ENCODE data around the gene GADD45G.

GADD45G gene

DNA sequence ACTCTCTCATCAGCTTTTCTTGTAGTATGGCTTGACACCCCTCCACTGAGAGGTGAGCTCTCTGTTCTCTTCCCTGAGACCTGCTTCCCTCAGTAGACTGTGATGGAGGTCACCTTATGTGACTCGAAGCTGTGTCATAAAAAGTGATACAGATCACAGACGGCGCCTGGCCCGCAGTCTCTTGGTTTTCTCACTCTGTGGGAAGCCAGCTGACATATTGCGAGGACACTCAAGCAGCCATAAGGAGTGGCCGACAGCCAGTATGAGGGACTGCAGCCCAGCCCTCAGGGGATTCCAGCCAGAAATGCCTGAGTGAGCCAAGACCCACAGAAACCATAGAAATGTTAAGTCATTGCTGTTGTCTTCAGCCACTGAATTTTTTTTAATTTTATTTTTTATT, 38.0 kb downstream of the GADD45G start:
- H3K27ac ChIP-seq (ENCODE audit: low read depth, low read length), result no peak overlapping the region
- no peaks in the 10 kb centered on the region for H3K4me1 ChIP-seq (ENCODE audit: control insufficient read depth, insufficient read depth, low read length)
- H3K9ac ChIP-seq (ENCODE audit: low read depth, low read length), result no peak overlapping the region
- no peak overlapping the region for H3K4me3 ChIP-seq (ENCODE audit: low read depth, low read length)
- H3K36me3 ChIP-seq (ENCODE audit: control insufficient read depth, insufficient read depth, low read length), result no peaks in the 10 kb centered on the region
- no peaks in the 10 kb centered on the region for H3K27me3 ChIP-seq (ENCODE audit: control insufficient read depth, insufficient read depth, low read length)
- H3K9me3 ChIP-seq (ENCODE audit: control insufficient read depth, insufficient read depth, low read length), result no peaks in the 10 kb centered on the region

DNA sequence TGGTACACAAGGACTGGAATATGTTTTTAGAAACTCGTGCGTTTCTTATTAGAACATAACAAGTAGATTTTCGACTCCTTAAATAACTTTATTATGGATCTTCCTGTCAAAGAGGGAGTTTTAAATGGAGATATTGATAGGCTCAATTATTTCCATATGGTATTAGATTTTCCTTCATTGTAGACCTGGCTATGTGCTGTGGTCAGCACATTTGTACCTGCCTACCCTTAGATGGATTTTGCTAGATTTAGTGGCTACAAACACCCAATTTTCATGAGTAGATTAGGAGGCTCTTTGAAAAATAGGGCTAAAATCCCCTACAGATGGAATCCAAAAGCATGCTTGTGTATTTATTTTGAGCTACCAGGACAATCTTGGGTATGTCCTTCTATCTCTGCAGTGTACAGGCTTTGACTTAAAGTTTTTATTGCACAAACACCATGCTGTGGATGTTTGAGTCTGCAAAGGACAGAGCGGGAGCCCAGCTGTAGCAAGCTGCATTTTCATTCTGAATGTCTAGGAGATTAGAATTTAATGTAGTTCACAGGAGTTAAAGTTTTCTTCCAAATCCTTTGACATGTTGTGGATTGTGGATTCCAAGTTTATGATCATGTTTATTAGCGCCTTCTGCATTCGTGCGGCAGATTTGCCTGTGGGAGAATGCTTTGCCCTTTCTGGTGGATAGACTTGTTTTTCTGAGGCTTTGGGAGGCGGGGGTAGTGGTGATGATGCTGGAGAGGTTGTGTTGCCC, 41.6 kb downstream of the GADD45G start:
- Histone ChIP-seq H3K9ac (ENCODE audit: low read depth, low read length) (no peak overlapping the region), H3K27me3 (ENCODE audit: control insufficient read depth, insufficient read depth, low read length) (no peaks in the 10 kb centered on the region), H3K27ac (ENCODE audit: low read depth, low read length) (no peak overlapping the region), H3K4me1 (ENCODE audit: control insufficient read depth, insufficient read depth, low read length) (peaks cover 14% of the 10 kb centered on the region), H3K9me3 (ENCODE audit: control insufficient read depth, insufficient read depth, low read length) (no peaks in the 10 kb centered on the region), H3K4me3 (ENCODE audit: low read depth, low read length) (no peak overlapping the region), H3K36me3 (ENCODE audit: control insufficient read depth, insufficient read depth, low read length) (no peaks in the 10 kb centered on the region)

DNA sequence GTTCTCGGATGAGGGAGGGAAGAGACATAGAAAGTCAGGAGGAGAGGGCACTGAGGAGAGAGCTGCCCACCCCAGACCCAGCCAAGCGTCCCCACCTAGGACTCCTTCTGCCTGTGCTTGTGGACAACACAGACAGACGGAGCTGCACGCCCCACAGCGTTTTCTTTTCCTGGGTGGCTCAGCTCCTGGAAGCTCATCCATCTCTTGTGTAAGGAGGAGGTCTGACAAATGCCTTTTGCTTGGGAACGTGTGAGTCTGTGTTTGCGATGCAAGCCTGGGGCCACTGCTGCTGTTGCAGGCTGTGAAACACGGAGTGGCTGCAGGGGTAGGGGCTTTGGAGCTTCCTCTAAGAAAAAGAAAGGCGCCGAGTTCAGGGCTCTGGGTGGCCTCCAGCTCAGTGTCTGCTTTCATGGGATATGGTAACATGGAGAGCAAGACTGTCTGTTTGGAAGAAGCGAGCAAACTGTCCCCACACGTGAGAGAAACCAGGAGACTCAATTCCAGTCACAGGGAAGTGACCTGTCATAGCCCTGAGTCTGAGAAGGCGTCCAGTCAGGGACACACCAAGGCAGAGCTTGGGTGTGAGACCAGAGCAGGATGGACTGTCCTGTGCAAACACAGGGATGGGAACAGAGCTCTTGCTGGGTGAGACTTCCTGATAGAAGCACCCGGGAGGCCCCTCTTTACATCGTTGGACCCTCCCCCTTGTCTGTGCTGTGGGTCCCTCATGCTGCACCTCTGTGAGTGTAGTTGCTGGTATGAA, 42.7 kb downstream of the GADD45G start:
- Histone ChIP-seq H3K9me3 (ENCODE audit: control insufficient read depth, insufficient read depth, low read length) (no peaks in the 10 kb centered on the region), H3K27ac (ENCODE audit: low read depth, low read length) (no peak overlapping the region), H3K36me3 (ENCODE audit: control insufficient read depth, insufficient read depth, low read length) (no peaks in the 10 kb centered on the region), H3K9ac (ENCODE audit: low read depth, low read length) (no peak overlapping the region), H3K4me1 (ENCODE audit: control insufficient read depth, insufficient read depth, low read length) (peaks cover 17% of the 10 kb centered on the region), H3K27me3 (ENCODE audit: control insufficient read depth, insufficient read depth, low read length) (no peaks in the 10 kb centered on the region), H3K4me3 (ENCODE audit: low read depth, low read length) (no peak overlapping the region)

DNA sequence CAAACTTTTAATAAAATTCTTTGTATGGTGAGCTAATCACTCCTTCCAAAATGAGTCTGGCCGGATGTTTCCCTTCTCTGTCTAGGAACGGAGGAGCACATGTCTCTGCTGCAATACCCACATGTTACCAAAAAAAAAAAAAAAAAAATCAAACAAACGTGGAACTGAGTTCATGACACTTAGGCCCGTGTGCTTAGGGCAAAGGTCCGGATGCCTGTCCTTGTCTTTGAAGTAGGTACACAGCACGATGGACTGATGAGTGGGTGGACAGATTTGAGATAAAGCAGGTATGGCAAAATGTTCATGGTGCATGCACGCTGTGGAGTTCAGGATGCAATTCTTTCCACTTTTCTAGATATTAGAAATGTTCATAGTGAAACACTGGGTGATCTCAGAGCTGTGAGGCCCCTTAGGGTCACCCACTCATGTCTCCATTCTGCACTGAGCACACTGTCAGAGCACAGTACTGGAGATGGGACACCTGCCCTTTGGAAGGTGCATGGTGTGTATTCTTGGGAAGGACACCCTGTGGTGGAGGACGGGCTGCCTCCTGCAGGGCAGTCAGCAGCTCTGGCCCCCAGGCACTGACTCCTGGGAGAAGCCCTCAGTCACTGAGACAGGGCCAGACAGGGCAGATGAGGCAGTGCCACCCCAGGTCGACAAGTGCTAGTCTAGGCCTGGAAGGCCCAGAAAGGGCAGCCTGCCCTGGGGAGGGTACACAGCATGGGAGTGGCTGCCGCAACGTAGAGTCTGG, 43.6 kb downstream of the GADD45G start:
- Histone ChIP-seq H3K9ac (ENCODE audit: low read depth, low read length) (no peak overlapping the region), H3K36me3 (ENCODE audit: control insufficient read depth, insufficient read depth, low read length) (no peaks in the 10 kb centered on the region), H3K27me3 (ENCODE audit: control insufficient read depth, insufficient read depth, low read length) (no peaks in the 10 kb centered on the region), H3K9me3 (ENCODE audit: control insufficient read depth, insufficient read depth, low read length) (no peaks in the 10 kb centered on the region), H3K27ac (ENCODE audit: low read depth, low read length) (no peak overlapping the region), H3K4me1 (ENCODE audit: control insufficient read depth, insufficient read depth, low read length) (peaks cover 17% of the 10 kb centered on the region), H3K4me3 (ENCODE audit: low read depth, low read length) (no peak overlapping the region)

DNA sequence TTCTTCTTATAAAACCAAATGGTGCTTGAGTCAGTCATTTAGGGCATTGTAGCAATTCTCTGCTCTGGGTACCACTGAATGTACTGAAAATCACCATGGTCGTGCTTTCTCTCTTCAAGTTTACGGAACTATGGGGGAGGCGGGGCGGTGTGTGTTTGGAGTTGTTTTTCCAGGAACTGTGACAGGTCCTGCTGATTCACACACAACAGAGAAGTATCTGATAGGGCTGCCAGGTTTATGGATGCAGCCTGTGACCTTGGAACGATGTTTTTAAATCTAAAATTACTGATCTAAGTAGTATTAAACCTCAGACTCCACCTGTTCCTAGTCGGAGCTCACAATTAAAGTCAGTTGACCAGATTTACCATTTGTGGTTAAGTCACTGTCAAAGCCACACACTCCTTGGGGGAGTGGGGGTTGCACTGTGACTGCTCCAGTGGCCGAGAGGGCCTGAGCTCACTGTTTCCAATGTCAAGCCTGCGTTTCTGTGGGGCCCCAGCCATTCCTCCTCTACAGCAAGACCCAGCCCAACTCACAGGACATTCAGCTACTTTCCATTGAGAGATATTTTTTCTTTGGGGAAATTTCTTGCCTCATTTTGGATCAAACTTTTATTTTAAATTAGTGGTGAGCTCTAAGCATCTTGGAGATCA, 44.4 kb downstream of the GADD45G start:
- H3K36me3 ChIP-seq (ENCODE audit: control insufficient read depth, insufficient read depth, low read length), result no peaks in the 10 kb centered on the region
- no peak overlapping the region for H3K27ac ChIP-seq (ENCODE audit: low read depth, low read length)
- no peaks in the 10 kb centered on the region for H3K27me3 ChIP-seq (ENCODE audit: control insufficient read depth, insufficient read depth, low read length)
- H3K9me3 ChIP-seq (ENCODE audit: control insufficient read depth, insufficient read depth, low read length), result no peaks in the 10 kb centered on the region
- H3K4me3 ChIP-seq (ENCODE audit: low read depth, low read length), result no peak overlapping the region
- peaks cover 20% of the 10 kb centered on the region for H3K4me1 ChIP-seq (ENCODE audit: control insufficient read depth, insufficient read depth, low read length)
- no peak overlapping the region for H3K9ac ChIP-seq (ENCODE audit: low read depth, low read length)

DNA sequence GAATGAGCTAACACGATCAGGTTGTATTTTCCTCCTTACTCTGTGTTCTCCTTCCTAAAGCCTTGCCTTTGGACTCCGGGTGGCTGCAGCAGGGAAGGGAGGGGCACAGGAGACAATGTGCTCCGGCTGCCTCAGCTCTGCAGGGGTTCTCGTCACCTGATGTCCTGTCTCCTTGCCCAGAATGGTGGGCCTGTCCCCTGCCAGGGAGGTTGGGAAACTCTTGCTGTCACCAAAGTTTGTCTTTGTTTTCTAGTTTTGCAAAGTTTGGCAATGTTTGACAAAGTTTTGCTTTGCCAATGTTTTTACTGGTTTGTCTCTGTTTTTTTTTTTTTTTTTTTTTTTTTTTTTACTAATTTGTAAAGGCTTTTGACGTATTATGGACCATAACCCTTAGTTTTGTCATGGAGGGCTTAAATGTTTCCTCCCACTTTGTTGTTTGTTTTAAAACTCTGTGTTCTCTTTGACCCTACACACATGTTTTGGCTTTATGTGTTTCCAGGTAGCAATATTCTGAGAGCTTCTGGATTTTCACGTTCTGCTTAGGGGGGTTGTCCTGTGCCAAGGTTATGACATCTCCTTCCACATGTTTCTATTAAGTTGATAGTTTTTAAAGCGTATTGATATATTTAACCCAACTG, 49.3 kb downstream of the GADD45G start:
- no peaks in the 10 kb centered on the region for H3K36me3 ChIP-seq (ENCODE audit: control insufficient read depth, insufficient read depth, low read length)
- H3K9ac ChIP-seq (ENCODE audit: low read depth, low read length), result no peak overlapping the region
- peaks cover 23% of the 10 kb centered on the region for H3K4me1 ChIP-seq (ENCODE audit: control insufficient read depth, insufficient read depth, low read length)
- H3K9me3 ChIP-seq (ENCODE audit: control insufficient read depth, insufficient read depth, low read length), result no peaks in the 10 kb centered on the region
- no peak overlapping the region for H3K4me3 ChIP-seq (ENCODE audit: low read depth, low read length)
- H3K27ac ChIP-seq (ENCODE audit: low read depth, low read length), result no peak overlapping the region
- H3K27me3 ChIP-seq (ENCODE audit: control insufficient read depth, insufficient read depth, low read length), result no peaks in the 10 kb centered on the region

DNA sequence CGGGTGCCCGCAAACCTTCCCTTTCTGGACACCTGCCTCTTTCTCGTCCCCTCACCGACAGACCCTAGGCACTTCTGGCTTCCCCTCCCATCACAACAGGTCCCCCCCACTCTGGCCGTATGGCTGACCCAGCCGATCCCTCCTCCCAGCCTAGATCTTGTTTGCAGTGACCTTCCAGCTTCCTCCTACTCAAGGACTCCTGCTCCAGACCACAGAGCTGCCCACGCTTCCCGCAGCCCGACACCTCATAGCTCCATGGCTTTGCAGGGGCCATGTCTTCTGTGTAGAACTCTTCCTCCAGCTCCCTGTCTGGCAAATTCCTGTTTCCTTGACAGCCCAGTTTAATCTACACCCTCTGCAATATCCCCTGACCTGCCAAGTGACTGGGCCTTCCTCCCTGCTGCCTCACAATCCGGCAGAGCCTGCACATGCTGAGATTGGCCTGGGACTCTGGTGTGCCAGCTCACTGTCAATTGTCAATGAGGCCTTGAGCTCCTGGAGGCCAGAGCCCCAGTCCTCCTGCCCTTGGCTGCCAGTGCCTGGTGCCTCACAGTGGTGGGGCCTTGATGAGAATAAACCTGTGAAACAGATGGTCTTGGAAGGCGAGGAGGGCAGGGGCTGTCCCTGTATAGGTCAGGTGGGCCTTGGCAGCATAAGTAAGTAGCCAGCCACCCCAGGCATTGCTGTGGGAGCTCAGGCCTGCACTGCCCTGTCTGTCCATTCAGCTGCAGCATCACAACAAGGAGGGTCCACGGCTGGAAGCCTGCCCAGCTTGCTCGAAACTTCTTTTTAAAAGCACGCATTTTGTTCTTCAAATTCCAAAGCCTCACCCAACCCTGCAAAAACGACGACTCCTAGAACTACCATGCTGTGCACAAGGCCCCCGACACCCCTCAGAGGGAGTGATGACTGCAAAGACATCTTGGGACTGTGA, 50.5 kb downstream of the GADD45G start:
- H3K9me3 ChIP-seq (ENCODE audit: control insufficient read depth, insufficient read depth, low read length), result no peaks in the 10 kb centered on the region
- H3K36me3 ChIP-seq (ENCODE audit: control insufficient read depth, insufficient read depth, low read length), result no peaks in the 10 kb centered on the region
- peaks cover 20% of the 10 kb centered on the region for H3K4me1 ChIP-seq (ENCODE audit: control insufficient read depth, insufficient read depth, low read length)
- H3K27me3 ChIP-seq (ENCODE audit: control insufficient read depth, insufficient read depth, low read length), result no peaks in the 10 kb centered on the region
- no peak overlapping the region for H3K27ac ChIP-seq (ENCODE audit: low read depth, low read length)
- H3K9ac ChIP-seq (ENCODE audit: low read depth, low read length), result no peak overlapping the region
- H3K4me3 ChIP-seq (ENCODE audit: low read depth, low read length), result no peak overlapping the region

Data from HUES48 (cell line).